ENCODE results near the gene SCOC.

The SCOC gene

GRCh38 chr4:140373328-140374129 lies at the start of gene SCOC:
Gene SCOC (plus strand): TSS chr4:140373646. CDS start chr4:140379171, 5,525 bp downstream.
- peak; percentile 99 for DNase-seq

- no peak for DNase-seq
Observed at GRCh38 chr4:140326395-140326993, 47.0 kb upstream of the SCOC start.

GRCh38 chr4:140330311-140330900 lies 43.0 kb upstream of the SCOC start:
- DNase-seq, result no peak

GRCh38 chr4:140331245-140331644 lies 42.2 kb upstream of the SCOC start:
- no peak for DNase-seq

- no peak for DNase-seq
Observed at GRCh38 chr4:140331876-140332275, 41.6 kb upstream of the SCOC start.

- DNase-seq, result no peak
Observed at GRCh38 chr4:140332734-140333133, 40.7 kb upstream of the SCOC start.

- no peak for DNase-seq
Observed at GRCh38 chr4:140333523-140333922, 39.9 kb upstream of the SCOC start.

GRCh38 chr4:140335076-140335475 lies 38.4 kb upstream of the SCOC start:
- no peak for DNase-seq

GRCh38 chr4:140336730-140337129 lies 36.7 kb upstream of the SCOC start:
- no peak for DNase-seq

- DNase-seq, result no peak
Observed at GRCh38 chr4:140342620-140343019, 30.8 kb upstream of the SCOC start.

- no peak for DNase-seq
Observed at GRCh38 chr4:140343303-140343702, 30.1 kb upstream of the SCOC start.

- no peak for DNase-seq
Observed at GRCh38 chr4:140344101-140344500, 29.3 kb upstream of the SCOC start.

- no peak for DNase-seq
Observed at GRCh38 chr4:140344621-140345020, 28.8 kb upstream of the SCOC start.

GRCh38 chr4:140346136-140346535 lies 27.3 kb upstream of the SCOC start:
- no peak for DNase-seq

GRCh38 chr4:140349816-140350215 lies 23.6 kb upstream of the SCOC start:
- DNase-seq, result no peak

GRCh38 chr4:140351093-140352075 lies 22.1 kb upstream of the SCOC start:
- DNase-seq, result no peak

- DNase-seq, result no peak
Observed at GRCh38 chr4:140353786-140354185, 19.7 kb upstream of the SCOC start.

- DNase-seq, result no peak
Observed at GRCh38 chr4:140355288-140355687, 18.2 kb upstream of the SCOC start.

- DNase-seq, result no peak
Observed at GRCh38 chr4:140357868-140358267, 15.6 kb upstream of the SCOC start.

- DNase-seq, result no peak
Observed at GRCh38 chr4:140358281-140358680, 15.2 kb upstream of the SCOC start.

- DNase-seq, result peak; percentile 86
Observed at GRCh38 chr4:140359562-140360427, 13.7 kb upstream of the SCOC start.

GRCh38 chr4:140361099-140361498 lies 12.3 kb upstream of the SCOC start:
- DNase-seq, result no peak

All from stimulated activated CD4-positive, alpha-beta T cell treated with anti-CD3 and anti-CD28 coated beads, Interleukin-4, amount 100 ng/mL, for 24 hours (primary cell).